Measurements from ENCODE around the gene CRB1.

DNA sequence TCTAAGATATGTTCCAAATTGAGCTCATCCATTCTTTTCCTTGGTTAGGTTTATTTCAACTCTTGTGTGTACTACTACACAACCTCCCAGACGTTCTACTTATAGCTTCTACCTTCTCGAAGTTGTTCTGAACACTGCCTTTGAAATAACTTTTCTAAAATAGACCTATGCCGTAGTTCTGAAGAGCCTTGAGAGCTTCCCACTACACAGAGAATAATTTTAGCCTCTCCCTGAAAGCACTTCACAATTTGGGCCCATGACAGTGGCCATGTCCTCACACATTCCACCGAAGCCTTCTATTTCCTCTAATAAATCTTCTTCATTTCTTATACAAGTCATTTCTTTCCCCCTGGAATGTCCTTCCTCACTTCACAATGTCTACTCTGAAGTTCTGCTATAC is 62.2 kb downstream of the CRB1 start:
- TF ChIP-seq EZH2phosphoT487 (IDR thresholded peaks at IDR 0.05) (no peak), EZH2 (IDR thresholded peaks at IDR 0.05) (no peak)
- TF ChIP-seq, protein P1, sequence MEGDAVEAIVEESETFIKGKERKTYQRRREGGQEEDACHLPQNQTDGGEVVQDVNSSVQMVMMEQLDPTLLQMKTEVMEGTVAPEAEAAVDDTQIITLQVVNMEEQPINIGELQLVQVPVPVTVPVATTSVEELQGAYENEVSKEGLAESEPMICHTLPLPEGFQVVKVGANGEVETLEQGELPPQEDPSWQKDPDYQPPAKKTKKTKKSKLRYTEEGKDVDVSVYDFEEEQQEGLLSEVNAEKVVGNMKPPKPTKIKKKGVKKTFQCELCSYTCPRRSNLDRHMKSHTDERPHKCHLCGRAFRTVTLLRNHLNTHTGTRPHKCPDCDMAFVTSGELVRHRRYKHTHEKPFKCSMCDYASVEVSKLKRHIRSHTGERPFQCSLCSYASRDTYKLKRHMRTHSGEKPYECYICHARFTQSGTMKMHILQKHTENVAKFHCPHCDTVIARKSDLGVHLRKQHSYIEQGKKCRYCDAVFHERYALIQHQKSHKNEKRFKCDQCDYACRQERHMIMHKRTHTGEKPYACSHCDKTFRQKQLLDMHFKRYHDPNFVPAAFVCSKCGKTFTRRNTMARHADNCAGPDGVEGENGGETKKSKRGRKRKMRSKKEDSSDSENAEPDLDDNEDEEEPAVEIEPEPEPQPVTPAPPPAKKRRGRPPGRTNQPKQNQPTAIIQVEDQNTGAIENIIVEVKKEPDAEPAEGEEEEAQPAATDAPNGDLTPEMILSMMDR (IDR thresholded peaks at IDR 0.05) = no peak

Measured in neural progenitor cell (in vitro differentiated cells).